GM12801 (cell line): ENCODE results near the gene NLRP6.

ENCODE experiments used
- TF ChIP-seq, protein P1 (sequence below): IDR thresholded peaks from one replicate; pipeline ENCODE4 v1.5.1; 2011; ENCODE audit warnings: control low read depth; ENCODE audit not compliant: insufficient read length; ENCODE audit errors: extremely low read depth

NLRP6 gene

DNA sequence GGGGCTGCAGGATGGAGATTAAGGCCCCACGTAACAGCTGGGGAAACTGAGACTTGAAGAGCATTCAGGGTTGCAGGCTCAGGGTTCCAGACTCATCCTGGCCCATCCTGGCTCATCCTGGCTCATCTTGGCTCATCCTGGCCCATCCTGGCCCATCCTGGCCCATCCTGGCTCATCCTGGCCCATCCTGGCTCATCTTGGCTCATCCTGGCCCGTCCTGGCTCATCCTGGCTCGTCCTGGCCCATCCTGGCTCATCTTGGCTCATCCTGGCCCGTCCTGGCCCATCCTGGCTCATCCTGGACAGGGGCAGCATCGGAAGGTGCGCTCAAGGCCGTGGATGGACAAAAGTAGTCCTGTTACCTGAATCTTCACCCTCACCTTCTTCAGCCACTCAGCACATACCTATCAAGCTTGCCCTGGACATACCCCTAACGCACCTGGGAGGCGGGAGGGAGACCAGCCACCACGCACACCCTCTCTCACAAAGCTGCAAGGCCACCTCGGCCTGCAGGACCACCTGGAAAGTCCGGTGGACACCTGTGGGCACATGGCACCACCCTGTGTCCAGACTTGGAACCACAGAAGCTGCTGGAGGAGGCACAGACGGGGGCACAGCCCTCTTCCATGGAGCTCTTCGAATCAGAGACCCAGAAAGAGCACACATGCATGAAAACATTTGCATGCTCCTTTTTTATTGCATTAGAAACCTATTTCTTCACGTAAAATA, 20.3 kb upstream of the NLRP6 start:
- TF ChIP-seq, protein P1, sequence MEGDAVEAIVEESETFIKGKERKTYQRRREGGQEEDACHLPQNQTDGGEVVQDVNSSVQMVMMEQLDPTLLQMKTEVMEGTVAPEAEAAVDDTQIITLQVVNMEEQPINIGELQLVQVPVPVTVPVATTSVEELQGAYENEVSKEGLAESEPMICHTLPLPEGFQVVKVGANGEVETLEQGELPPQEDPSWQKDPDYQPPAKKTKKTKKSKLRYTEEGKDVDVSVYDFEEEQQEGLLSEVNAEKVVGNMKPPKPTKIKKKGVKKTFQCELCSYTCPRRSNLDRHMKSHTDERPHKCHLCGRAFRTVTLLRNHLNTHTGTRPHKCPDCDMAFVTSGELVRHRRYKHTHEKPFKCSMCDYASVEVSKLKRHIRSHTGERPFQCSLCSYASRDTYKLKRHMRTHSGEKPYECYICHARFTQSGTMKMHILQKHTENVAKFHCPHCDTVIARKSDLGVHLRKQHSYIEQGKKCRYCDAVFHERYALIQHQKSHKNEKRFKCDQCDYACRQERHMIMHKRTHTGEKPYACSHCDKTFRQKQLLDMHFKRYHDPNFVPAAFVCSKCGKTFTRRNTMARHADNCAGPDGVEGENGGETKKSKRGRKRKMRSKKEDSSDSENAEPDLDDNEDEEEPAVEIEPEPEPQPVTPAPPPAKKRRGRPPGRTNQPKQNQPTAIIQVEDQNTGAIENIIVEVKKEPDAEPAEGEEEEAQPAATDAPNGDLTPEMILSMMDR, result no peak

DNA sequence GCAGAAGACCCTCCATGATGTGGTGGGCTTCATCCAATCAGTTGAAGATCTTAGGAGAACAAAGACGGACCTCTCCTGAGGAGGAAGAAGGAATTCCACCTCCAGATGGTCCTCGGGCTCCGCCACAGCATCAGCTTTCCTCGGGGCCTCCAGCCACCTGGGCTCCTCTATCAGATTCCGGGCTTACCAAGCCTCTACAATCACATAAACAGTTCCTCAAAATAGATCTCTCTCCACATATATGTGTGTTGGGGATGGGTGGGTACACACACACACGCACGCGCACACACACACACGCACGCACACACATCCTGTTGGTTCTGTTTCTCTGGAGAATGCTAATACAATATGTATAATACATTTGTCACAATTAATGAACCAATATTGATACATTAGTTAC, 18.8 kb upstream of the NLRP6 start:
- TF ChIP-seq, protein P1, result no peak

- TF ChIP-seq, protein P1, result no peak
Observed at GRCh38 chr11:261624-262023, 16.6 kb upstream of the NLRP6 start.

DNA sequence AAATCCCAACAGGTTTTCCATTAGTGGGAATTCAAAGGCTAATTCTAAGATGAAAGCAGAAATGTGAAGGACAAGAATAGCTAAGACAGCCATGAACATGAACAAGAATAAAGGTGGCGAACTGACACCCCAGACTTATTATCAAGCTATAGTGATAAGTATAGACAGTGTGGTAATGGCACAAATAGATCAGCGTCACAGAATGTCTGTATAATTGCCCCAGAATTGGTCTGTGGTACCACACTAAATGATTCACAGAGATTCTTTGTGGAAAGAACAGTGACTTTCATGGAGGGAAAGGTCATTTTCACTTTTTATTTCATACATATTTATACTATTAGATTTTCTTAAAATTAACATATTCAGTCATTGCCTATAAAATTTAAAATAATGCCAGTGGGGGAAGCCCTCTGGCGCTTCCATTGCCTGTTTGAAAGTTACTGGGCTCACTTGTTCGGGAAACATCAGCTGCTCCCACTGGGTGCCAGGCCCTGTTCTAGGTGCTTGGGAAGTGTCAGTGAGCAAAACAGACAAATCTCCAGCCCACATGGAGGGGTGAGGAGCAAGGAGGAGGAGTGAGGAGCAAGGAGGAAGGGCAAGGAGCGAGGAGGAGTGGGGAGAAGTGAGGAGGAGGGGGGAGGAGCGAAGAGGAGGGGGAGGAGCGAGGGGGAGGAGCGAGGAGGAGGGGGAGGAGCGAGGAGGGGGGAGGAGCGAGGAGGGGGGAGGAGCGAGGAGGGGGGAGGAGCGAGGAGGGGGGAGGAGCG, 11.3 kb upstream of the NLRP6 start:
- TF ChIP-seq, protein P1, result no peak

GRCh38 chr11:267491-267994, 10.7 kb upstream of the NLRP6 start:
- TF ChIP-seq, protein P1, result no peak

DNA sequence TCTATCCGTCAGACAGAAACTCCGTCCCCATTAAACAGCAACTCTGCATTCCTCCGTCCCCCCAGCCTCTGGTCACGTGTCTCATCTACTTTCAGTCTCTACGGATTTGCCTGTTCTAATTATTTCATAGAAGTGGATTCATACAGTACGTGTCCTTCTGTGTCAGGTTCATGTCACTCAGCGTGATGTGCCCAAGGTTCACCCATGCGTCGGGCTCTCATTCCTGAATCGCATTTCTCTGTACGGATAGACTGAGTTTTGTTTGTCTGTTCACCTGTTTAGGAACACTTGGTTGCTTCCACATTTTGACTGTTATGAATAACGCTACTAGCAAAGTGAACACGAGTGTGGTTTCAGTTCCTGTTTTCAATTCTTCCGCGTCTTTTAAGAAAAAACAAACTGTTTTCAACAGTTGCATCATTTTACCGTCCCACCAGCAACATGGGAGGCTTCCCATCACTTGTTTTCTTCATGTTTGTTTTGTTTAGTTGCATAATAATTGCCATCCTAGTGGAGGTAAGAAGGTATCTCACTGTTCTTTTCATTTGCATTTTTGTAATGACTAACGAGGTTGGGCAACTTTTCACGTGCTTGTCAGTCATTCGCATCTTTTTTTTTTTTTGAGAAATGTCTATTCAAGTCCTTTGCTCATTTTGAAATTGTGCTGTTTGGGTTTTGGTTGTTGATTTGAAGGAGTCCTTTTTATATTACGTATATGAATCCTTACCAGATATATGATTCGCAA, 8.9 kb upstream of the NLRP6 start:
- TF ChIP-seq, protein P1, result no peak
